H9 (cell line): ENCODE results near the gene UCP3. TPM values are rescaled to one million over a fixed set of nuclear protein-coding genes. Genes with fewer than 3 reads are reported as not detected.

Experiments
- DNase-seq: peaks from one replicate; pipeline ENCODE4 v3.0.0-alpha.2; 2017
- H2AFZ ChIP-seq: one replicate; pipeline ENCODE4 v1.6.1; 2013; ENCODE audit warnings: mild to moderate bottlenecking, low read length, control low read depth, moderate library complexity
- H2AK5ac ChIP-seq: 2 replicates; pipeline ENCODE4 v1.6.1; 2013; ENCODE audit warnings: low read length, control low read depth, mixed read lengths; ENCODE audit not compliant: insufficient read length
- H2BK120ac ChIP-seq: one replicate; pipeline ENCODE4 v1.6.1; 2013; ENCODE audit warnings: low read depth, mild to moderate bottlenecking, low read length, control low read depth, inconsistent platforms; ENCODE audit not compliant: poor library complexity, severe bottlenecking
- H2BK12ac ChIP-seq: 2 replicates; pipeline ENCODE4 v1.6.1; 2013; ENCODE audit warnings: low read length, control low read depth, mixed read lengths, low read depth; ENCODE audit not compliant: insufficient read length
- H2BK15ac ChIP-seq: 2 replicates; pipeline ENCODE4 v1.6.1; 2013; ENCODE audit warnings: low read depth, low read length, control low read depth
- H2BK20ac ChIP-seq: one replicate; pipeline ENCODE4 v1.6.1; 2013; ENCODE audit warnings: low read depth, mild to moderate bottlenecking, low read length, control low read depth, inconsistent platforms; ENCODE audit not compliant: poor library complexity, severe bottlenecking
- H2BK5ac ChIP-seq: 2 replicates; pipeline ENCODE4 v1.6.1; 2013; ENCODE audit warnings: low read length, control low read depth, mixed read lengths; ENCODE audit not compliant: insufficient read length
- H3K14ac ChIP-seq: 2 replicates; pipeline ENCODE4 v1.6.1; 2013; ENCODE audit warnings: low read length, control low read depth; ENCODE audit not compliant: insufficient read depth
- H3K18ac ChIP-seq: 2 replicates; pipeline ENCODE4 v1.6.1; 2013; ENCODE audit warnings: low read depth, mild to moderate bottlenecking, mixed read lengths, low read length, control low read depth; ENCODE audit not compliant: insufficient read length
- H3K23ac ChIP-seq: 2 replicates; pipeline ENCODE4 v1.6.1; 2013; ENCODE audit warnings: low read length, control low read depth, mixed read lengths, low read depth; ENCODE audit not compliant: insufficient read length
- H3K23me2 ChIP-seq: 2 replicates; pipeline ENCODE4 v1.6.1; 2013; ENCODE audit warnings: low read depth, mild to moderate bottlenecking, mixed read lengths, low read length, control low read depth; ENCODE audit not compliant: insufficient read length, poor library complexity, severe bottlenecking
- H3K27ac ChIP-seq: 2 replicates; pipeline ENCODE4 v1.5.1; 2013; ENCODE audit warnings: low read length, control low read depth, mixed read lengths, low read depth; ENCODE audit not compliant: insufficient read length
- H3K27me3 ChIP-seq: 2 replicates; pipeline ENCODE4 v1.6.1; 2013; ENCODE audit warnings: low read length, control low read depth, inconsistent platforms; ENCODE audit not compliant: insufficient read depth
- H3K4ac ChIP-seq: 2 replicates; pipeline ENCODE4 v1.6.1; 2013; ENCODE audit warnings: low read depth, mild to moderate bottlenecking, control low read depth, inconsistent platforms, low read length, moderate library complexity
- H3K4me1 ChIP-seq: 2 replicates; pipeline ENCODE4 v1.6.1; 2013; ENCODE audit warnings: low read length, control low read depth, inconsistent platforms; ENCODE audit not compliant: insufficient read depth
- H3K4me2 ChIP-seq: 2 replicates; pipeline ENCODE4 v1.6.1; 2013; ENCODE audit warnings: low read length, control low read depth, mixed read lengths; ENCODE audit not compliant: insufficient read length, insufficient read depth
- H3K56ac ChIP-seq: 2 replicates; pipeline ENCODE4 v1.6.1; 2013; ENCODE audit warnings: low read depth, mild to moderate bottlenecking, mixed read lengths, low read length, control low read depth; ENCODE audit not compliant: insufficient read length
- H3K79me1 ChIP-seq: 2 replicates; pipeline ENCODE4 v1.6.1; 2013; ENCODE audit warnings: low read depth, mild to moderate bottlenecking, moderate library complexity, low read length, control low read depth, inconsistent platforms; ENCODE audit not compliant: insufficient read depth, poor library complexity, severe bottlenecking
- H3K79me2 ChIP-seq: 2 replicates; pipeline ENCODE4 v1.6.1; 2013; ENCODE audit warnings: low read length, control low read depth, inconsistent platforms; ENCODE audit not compliant: insufficient read depth
- H3K9ac ChIP-seq: 2 replicates; pipeline ENCODE4 v1.6.1; 2013; ENCODE audit warnings: low read length, control low read depth, mixed read lengths; ENCODE audit not compliant: insufficient read length; ENCODE audit errors: extremely low read depth
- H3K9me3 ChIP-seq: one replicate; pipeline ENCODE4 v1.6.1; 2013; ENCODE audit warnings: low read depth, low read length, inconsistent platforms; ENCODE audit not compliant: control insufficient read depth
- H3T11ph ChIP-seq: one replicate; pipeline ENCODE4 v1.6.1; 2013; ENCODE audit warnings: mild to moderate bottlenecking, low read length, control low read depth, inconsistent platforms
- H4K20me1 ChIP-seq: one replicate; pipeline ENCODE4 v1.6.1; 2013; ENCODE audit not compliant: control insufficient read depth, insufficient read length, insufficient read depth
- H4K5ac ChIP-seq: 2 replicates; pipeline ENCODE4 v1.6.1; 2013; ENCODE audit warnings: low read depth, mild to moderate bottlenecking, mixed read lengths, low read length, control low read depth; ENCODE audit not compliant: insufficient read length
- H4K8ac ChIP-seq: replicated peaks from 2 replicates; pipeline ENCODE4 v1.6.1; 2013; ENCODE audit warnings: low read length, control low read depth, mixed read lengths, low read depth; ENCODE audit not compliant: insufficient read length
- H4K91ac ChIP-seq: 2 replicates; pipeline ENCODE4 v1.6.1; 2013; ENCODE audit warnings: low read depth, mild to moderate bottlenecking, moderate library complexity, mixed read lengths, low read length, control low read depth; ENCODE audit not compliant: insufficient read length
- H3K27ac Mint-ChIP-seq, 3 experiments: 2 replicates in 2 of 3; 3 replicates in 1 of 3; pipeline ENCODE4 v1.8.0; 2020 to 2021; ENCODE audit warnings: mixed read lengths in 3 of 3, mild to moderate bottlenecking in 1 of 3, moderate library complexity in 1 of 3
- H3K27me3 Mint-ChIP-seq: 2 replicates; pipeline ENCODE4 v1.8.0; 2021; ENCODE audit warnings: low read depth, mild to moderate bottlenecking, moderate library complexity, mixed read lengths
- H3K36me3 Mint-ChIP-seq, 3 experiments: 2 replicates in 2 of 3; 3 replicates in 1 of 3; pipeline ENCODE4 v1.8.0; 2020 to 2021; ENCODE audit warnings: low read depth in 3 of 3, mixed read lengths in 3 of 3; ENCODE audit not compliant: insufficient read depth in 1 of 3
- H3K4me1 Mint-ChIP-seq, 2 experiments: 2 replicates each; pipeline ENCODE4 v1.8.0; 2020; ENCODE audit warnings: mixed read lengths in 2 of 2
- H3K4me3 Mint-ChIP-seq, 2 experiments: 2 replicates in 1 of 2; 3 replicates in 1 of 2; pipeline ENCODE4 v1.8.0; 2020 to 2021; ENCODE audit warnings: mild to moderate bottlenecking in 2 of 2, mixed read lengths in 2 of 2, moderate library complexity in 1 of 2
- H3K9me3 Mint-ChIP-seq, 2 experiments: 2 replicates in 1 of 2; 3 replicates in 1 of 2; pipeline ENCODE4 v1.8.0; 2020; ENCODE audit warnings: mild to moderate bottlenecking in 2 of 2, mixed read lengths in 2 of 2, moderate library complexity in 1 of 2
- CTCF ChIP-seq: fragments of 200-600 bp; sonication (generic); conservative IDR thresholded peaks from 3 replicates; pipeline ENCODE4 v1.8.0; 2021; ENCODE audit warnings: antibody characterized with exemption, mild to moderate bottlenecking
- WGBS: extraction: QIAGEN DNeasy Blood & Tissue Kit; methylation state at CpG from one replicate; pipeline ENCODE4 v1.1.7; 2013; ENCODE audit warnings: missing lambda C conversion rate, low lambda C conversion rate, mixed read lengths; ENCODE audit not compliant: insufficient read length; ENCODE audit errors: extremely low coverage; 5-methylcytosine and 5-hydroxymethylcytosine counted together
- total RNA-seq: library from RNA; stranded (reverse); gene quantifications from 2 replicates; pipeline ENCODE4 v1.2.1, GENCODE V29; 2021

UCP3 gene
- total RNA-seq, 1 experiment from 2014 or later: 0.85 TPM

DNA sequence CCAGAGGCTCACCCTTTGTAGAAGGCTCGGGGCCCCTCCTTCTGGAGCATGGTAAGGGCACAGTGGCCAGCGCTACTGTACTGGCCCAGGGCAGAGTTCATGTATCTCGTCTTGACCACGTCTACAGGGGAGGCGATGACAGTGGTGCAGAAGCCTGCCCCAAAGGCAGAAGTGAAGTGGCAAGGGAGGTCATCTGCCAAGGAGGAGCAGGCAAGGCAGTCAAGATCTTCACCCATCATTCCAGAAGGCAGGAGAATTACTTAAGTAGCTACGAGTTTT is 33.5 kb downstream of the UCP3 start:
- H4K8ac ChIP-seq: no peak overlapping the region
- H4K20me1 ChIP-seq: no peaks in the 10 kb centered on the region
- no peak for TF ChIP-seq CTCF
- H3K79me1 ChIP-seq: no peaks in the 10 kb centered on the region
- Mint-ChIP-seq H3K27ac (peak overlapping the region in 1 of 3 experiments; percentile 63; a peak in 1 of 7 replicates), H3K9me3 (no peaks in the 10 kb centered on the region), H3K36me3 (peaks cover 47 to 66% (median 66%) of the 10 kb centered on the region in 3 experiments; a peak in 6 of 7 replicates), H3K27me3 (no peaks in the 10 kb centered on the region; the same call in 1 of the 2 replicates), H3K4me3 (no peak overlapping the region), H3K4me1 (peaks cover 7 to 15% of the 10 kb centered on the region in 2 experiments)
- H2BK20ac ChIP-seq: no peak overlapping the region
- no peak overlapping the region for H2BK15ac ChIP-seq
- no peak overlapping the region for H3K27ac ChIP-seq
- H3K23ac ChIP-seq: no peak overlapping the region
- no peak overlapping the region for H3K14ac ChIP-seq
- DNase-seq: no peak
- no peak overlapping the region for H4K5ac ChIP-seq
- no peak overlapping the region for H3K18ac ChIP-seq
- no peaks in the 10 kb centered on the region for H3K23me2 ChIP-seq
- no peak overlapping the region for H2BK120ac ChIP-seq
- H3K79me2 ChIP-seq: no peaks in the 10 kb centered on the region
- no peak overlapping the region for H2BK5ac ChIP-seq
- no peak overlapping the region for H2AK5ac ChIP-seq
- no peak overlapping the region for H4K91ac ChIP-seq
- no peak overlapping the region for H3K56ac ChIP-seq
- no peak overlapping the region for H2BK12ac ChIP-seq
- H3K4me2 ChIP-seq: no peak overlapping the region
- H3K27me3 ChIP-seq: no peaks in the 10 kb centered on the region
- H2AFZ ChIP-seq: no peak overlapping the region
- H3T11ph ChIP-seq: no peak overlapping the region
- no peak overlapping the region for H3K4ac ChIP-seq
- no peak overlapping the region for H3K9ac ChIP-seq
- no peaks in the 10 kb centered on the region for H3K9me3 ChIP-seq
- no CpG with 5 or more reads among the region's 6 CpGs for WGBS
- H3K4me1 ChIP-seq: no peaks in the 10 kb centered on the region
